ENCODE measurements around the gene MTARC2. TPM values are rescaled to one million over a fixed set of nuclear protein-coding genes. Genes with fewer than 3 reads are reported as not detected.

Gene MTARC2
- total and polyA plus RNA-seq, 2 donors from 2014 or later = 28.6 to 95.2 TPM

GRCh38 chr1:220825819-220826551, 77.9 kb downstream of the MTARC2 start:
- FAIRE-seq = no peak
- H3K36me3 ChIP-seq (ENCODE audit: control insufficient read depth in 2 of 3, insufficient read depth in 3 of 3, low read length in 3 of 3) = no peaks in the 10 kb centered on the region
- TF ChIP-seq, protein P1, sequence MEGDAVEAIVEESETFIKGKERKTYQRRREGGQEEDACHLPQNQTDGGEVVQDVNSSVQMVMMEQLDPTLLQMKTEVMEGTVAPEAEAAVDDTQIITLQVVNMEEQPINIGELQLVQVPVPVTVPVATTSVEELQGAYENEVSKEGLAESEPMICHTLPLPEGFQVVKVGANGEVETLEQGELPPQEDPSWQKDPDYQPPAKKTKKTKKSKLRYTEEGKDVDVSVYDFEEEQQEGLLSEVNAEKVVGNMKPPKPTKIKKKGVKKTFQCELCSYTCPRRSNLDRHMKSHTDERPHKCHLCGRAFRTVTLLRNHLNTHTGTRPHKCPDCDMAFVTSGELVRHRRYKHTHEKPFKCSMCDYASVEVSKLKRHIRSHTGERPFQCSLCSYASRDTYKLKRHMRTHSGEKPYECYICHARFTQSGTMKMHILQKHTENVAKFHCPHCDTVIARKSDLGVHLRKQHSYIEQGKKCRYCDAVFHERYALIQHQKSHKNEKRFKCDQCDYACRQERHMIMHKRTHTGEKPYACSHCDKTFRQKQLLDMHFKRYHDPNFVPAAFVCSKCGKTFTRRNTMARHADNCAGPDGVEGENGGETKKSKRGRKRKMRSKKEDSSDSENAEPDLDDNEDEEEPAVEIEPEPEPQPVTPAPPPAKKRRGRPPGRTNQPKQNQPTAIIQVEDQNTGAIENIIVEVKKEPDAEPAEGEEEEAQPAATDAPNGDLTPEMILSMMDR (IDR thresholded peaks at IDR 0.05; ENCODE audit: borderline replicate concordance, extremely low read depth, insufficient read depth) = no peak
- no peak overlapping the region for H3K9ac ChIP-seq (ENCODE audit: low read length in 3 of 3)
- intact Hi-C loops (cut with DNase I) = no loop called here
- no peaks in the 10 kb centered on the region for H3K27me3 ChIP-seq (ENCODE audit: control insufficient read depth, insufficient read depth, low read length)
- H3K9me3 ChIP-seq (ENCODE audit: control insufficient read depth in 2 of 3, insufficient read depth in 1 of 3, low read length in 3 of 3) = no peaks in the 10 kb centered on the region
- DNase-seq = peak in 1 of 5 donors; percentile 26
- H3K4me3 ChIP-seq (ENCODE audit: low read length in 3 of 3) = no peak overlapping the region
- H3K27ac ChIP-seq (ENCODE audit: low read depth in 2 of 2, low read length in 2 of 2) = no peak overlapping the region
- H3K4me1 ChIP-seq (ENCODE audit: control insufficient read depth in 2 of 3, insufficient read depth in 2 of 3, low read depth in 1 of 3, low read length in 3 of 3) = peaks cover 0 to 3% (median 0%) of the 10 kb centered on the region in 3 donors

- H3K9ac ChIP-seq (ENCODE audit: low read length in 3 of 3) = no peak overlapping the region
- no peak overlapping the region for H3K27ac ChIP-seq (ENCODE audit: low read depth in 2 of 2, low read length in 2 of 2)
- peaks cover 0 to 3% (median 0%) of the 10 kb centered on the region in 3 donors for H3K4me1 ChIP-seq (ENCODE audit: control insufficient read depth in 2 of 3, insufficient read depth in 2 of 3, low read depth in 1 of 3, low read length in 3 of 3)
- no peaks in the 10 kb centered on the region for H3K9me3 ChIP-seq (ENCODE audit: control insufficient read depth in 2 of 3, insufficient read depth in 1 of 3, low read length in 3 of 3)
- H3K36me3 ChIP-seq (ENCODE audit: control insufficient read depth in 2 of 3, insufficient read depth in 3 of 3, low read length in 3 of 3) = no peaks in the 10 kb centered on the region
- H3K27me3 ChIP-seq (ENCODE audit: control insufficient read depth, insufficient read depth, low read length) = no peaks in the 10 kb centered on the region
- TF ChIP-seq, protein P1 (IDR thresholded peaks at IDR 0.05; ENCODE audit: borderline replicate concordance, extremely low read depth, insufficient read depth) = no peak
- intact Hi-C loops (cut with DNase I) = no loop called here
- FAIRE-seq (no peak), DNase-seq (no peak)
- H3K4me3 ChIP-seq (ENCODE audit: low read length in 3 of 3) = no peak overlapping the region
These were observed 78.6 kb downstream of the MTARC2 start for GRCh38 chr1:220826729-220827128.

GRCh38 chr1:220827445-220828178, 79.5 kb downstream of the MTARC2 start:
- Histone ChIP-seq H3K27ac (ENCODE audit: low read depth in 2 of 2, low read length in 2 of 2) (no peak overlapping the region), H3K9ac (ENCODE audit: low read length in 3 of 3) (no peak overlapping the region), H3K36me3 (ENCODE audit: control insufficient read depth in 2 of 3, insufficient read depth in 3 of 3, low read length in 3 of 3) (no peaks in the 10 kb centered on the region), H3K9me3 (ENCODE audit: control insufficient read depth in 2 of 3, insufficient read depth in 1 of 3, low read length in 3 of 3) (no peaks in the 10 kb centered on the region), H3K4me3 (ENCODE audit: low read length in 3 of 3) (no peak overlapping the region), H3K27me3 (ENCODE audit: control insufficient read depth, insufficient read depth, low read length) (no peaks in the 10 kb centered on the region), H3K4me1 (ENCODE audit: control insufficient read depth in 2 of 3, insufficient read depth in 2 of 3, low read depth in 1 of 3, low read length in 3 of 3) (peaks cover 0 to 3% (median 0%) of the 10 kb centered on the region in 3 donors)
- DNase-seq (peak in 1 of 5 donors; percentile 49), FAIRE-seq (no peak)
- TF ChIP-seq, protein P1 (IDR thresholded peaks at IDR 0.05; ENCODE audit: borderline replicate concordance, extremely low read depth, insufficient read depth) = no peak
- intact Hi-C loops (cut with DNase I) = no loop called here
